ENCODE results near the gene TRIAP1.

The TRIAP1 gene

DNA sequence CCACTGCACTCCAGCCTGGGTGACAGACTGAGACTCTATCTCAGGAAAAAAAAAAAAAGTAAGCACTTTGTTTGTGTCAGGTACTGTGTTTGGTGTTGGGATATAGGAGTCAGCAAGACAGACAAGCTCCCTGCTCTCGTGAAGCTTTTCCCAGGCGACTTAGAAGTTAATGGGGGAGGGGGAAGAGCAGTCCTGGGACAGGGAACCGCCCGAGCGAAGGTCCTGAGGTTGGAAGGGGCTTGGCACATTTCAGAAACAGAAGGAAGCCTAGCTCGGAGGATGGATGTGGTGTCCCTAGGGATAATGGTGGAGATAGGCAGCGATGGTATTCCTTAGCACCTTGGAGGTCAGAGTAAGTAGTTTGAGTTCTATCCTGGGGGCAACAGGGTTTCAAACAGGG is 16.8 kb downstream of the TRIAP1 start:
- no peak for DNase-seq (ENCODE audit: low read depth)

DNA sequence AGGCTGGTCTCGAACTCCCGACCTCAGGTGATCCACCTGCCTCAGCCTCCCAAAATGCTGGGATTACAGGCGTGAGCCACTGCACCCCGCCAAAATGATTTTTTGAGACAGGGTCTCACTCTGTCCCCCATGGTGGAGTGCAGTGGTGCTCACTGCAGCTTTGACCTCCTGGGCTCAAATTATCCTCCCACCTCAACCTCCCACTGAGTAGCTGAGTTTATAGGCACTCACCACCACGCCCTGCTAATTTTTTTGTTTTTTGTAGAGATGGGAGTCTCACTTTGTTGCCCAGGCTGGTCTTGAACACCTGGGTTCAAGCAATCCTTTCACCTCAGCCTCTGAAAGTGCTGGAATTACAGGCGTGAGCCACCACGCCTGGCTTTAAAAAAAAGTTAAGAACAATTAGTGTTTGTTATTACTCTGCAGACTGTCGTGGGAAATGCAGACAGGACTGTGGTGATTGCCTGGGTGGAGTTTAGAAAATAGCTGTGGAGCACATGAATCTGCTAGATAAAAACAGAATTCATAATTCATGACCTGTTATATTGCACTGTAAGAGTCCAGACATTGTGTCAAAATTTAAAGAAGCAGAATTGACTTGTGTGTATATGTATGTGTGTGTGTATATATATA is 17.5 kb downstream of the TRIAP1 start:
- no peak for DNase-seq (ENCODE audit: low read depth)

- DNase-seq (ENCODE audit: low read depth), result no peak
Measured at GRCh38 chr12:120425797-120426196, 20.4 kb downstream of the TRIAP1 start.

DNA sequence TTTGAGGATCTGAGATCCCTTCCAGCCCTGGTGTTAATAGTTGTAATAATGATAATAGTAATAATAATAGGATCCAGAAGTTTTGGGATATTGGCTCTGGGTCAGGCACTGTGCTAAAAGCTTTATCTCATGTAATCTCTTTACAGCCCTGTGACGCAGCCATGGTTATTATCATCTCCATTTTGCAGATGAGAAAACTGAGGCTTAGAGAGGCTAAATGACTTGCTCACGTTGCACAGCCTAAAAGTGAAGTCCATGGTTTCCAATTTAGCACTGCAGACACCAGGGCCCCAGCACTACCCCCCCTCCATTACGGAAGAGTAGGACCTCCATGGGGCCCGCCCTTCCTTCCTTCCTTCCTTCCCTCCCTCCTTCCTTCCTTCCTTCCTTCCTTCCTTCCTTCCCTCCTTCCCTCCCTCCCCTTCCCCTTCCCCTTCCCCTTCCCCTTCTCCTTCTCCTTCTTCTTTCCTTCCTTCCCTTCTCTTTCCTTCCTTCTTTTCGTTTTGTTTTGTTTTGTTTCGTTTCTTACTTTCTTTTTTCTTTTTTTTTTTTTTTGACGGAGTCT is 23.2 kb downstream of the TRIAP1 start:
- no peak for DNase-seq (ENCODE audit: low read depth)

DNA sequence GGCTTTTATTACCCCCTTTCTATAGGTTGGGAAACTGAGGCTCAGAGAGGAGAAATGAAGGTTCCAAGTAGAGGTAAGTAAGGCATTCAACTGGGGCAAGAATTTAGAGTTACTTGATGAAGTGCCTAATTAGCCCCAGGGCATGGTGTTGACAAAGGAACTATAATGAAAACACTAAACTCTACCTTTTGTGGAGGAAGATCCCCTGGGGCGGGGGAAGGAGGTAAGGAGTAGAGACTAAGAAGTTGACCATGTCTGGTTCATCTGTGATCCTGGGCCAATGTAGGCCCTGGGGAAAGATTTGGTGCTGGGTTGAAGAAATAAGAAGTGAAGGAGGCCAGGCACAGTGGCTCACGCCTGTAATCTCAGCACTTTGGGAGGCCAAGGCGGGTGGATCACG is 24.5 kb downstream of the TRIAP1 start:
- DNase-seq (ENCODE audit: low read depth), result no peak

- no peak for DNase-seq (ENCODE audit: low read depth)
Measured at GRCh38 chr12:120417917-120418580, 28.1 kb downstream of the TRIAP1 start.

GRCh38 chr12:120416490-120417216 is 29.5 kb downstream of the TRIAP1 start:
- no peak for DNase-seq (ENCODE audit: low read depth)

DNA sequence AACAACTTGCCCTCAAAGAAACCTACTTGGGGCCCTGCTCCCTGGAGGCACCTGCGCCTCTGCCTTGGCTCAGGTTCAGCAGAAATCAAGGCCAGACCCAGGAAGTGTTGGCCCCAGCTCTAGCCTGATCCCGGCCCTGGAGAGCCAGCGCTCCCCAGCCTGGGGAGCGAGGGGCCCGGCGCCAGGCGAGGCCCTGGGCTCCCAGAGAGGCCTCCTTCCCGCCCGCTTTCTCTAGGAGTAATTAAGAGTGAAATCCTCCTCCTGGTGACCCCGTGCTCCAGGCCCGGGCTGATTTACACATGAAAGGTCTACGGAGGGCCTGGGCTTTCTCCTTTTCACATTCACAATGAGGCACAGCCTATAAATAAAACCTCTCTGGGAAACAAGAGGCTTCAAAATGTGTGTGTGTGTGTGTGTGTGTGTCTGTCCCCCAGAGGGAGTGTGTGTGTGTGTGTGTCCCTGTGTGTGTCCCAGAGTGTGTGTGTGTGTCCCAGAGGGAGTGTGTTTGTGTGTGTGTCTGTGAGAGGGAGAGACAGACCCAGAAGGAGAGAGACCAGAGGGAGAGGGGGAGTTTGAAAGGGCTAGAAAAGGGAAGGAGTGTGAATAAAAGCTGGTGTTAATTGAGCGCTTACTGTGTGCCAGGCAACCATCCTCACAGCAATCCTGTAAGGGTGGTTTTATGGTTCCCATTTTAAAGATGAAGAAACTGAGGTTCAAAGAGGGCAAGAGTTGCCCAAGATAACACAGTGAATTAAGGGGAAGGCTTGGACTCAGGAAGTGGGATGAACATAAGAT is 32.1 kb downstream of the TRIAP1 start:
- DNase-seq (ENCODE audit: low read depth), result no peak

GRCh38 chr12:120412421-120412820 is 33.8 kb downstream of the TRIAP1 start:
- no peak for DNase-seq (ENCODE audit: low read depth)

DNA sequence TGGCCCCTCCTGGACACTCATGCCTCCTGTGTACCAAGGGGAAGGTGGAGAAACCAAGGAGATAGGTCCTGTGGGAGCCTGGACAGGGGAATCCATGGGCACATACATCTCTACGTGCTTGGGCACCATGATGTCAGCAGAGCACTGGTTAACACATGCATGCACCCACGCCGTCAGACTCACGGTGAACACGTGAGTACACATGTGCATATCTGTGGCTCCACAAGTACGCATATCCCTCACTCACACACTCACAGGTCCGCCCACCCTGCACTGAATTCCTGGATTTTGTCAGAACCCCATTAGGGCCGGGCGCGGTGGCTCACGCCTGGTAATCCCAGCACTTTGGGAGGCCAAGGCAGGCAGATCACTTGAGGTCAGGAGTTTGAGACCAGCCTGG is 37.4 kb downstream of the TRIAP1 start:
- DNase-seq (ENCODE audit: low read depth), result no peak

GRCh38 chr12:120406553-120406952 is 39.6 kb downstream of the TRIAP1 start:
- no peak for DNase-seq (ENCODE audit: low read depth)

- DNase-seq (ENCODE audit: low read depth), result no peak
Measured at GRCh38 chr12:120406069-120406468, 40.1 kb downstream of the TRIAP1 start.

GRCh38 chr12:120404271-120404670 is 41.9 kb downstream of the TRIAP1 start:
- no peak for DNase-seq (ENCODE audit: low read depth)

GRCh38 chr12:120403869-120404268 is 42.3 kb downstream of the TRIAP1 start:
- no peak for DNase-seq (ENCODE audit: low read depth)

DNA sequence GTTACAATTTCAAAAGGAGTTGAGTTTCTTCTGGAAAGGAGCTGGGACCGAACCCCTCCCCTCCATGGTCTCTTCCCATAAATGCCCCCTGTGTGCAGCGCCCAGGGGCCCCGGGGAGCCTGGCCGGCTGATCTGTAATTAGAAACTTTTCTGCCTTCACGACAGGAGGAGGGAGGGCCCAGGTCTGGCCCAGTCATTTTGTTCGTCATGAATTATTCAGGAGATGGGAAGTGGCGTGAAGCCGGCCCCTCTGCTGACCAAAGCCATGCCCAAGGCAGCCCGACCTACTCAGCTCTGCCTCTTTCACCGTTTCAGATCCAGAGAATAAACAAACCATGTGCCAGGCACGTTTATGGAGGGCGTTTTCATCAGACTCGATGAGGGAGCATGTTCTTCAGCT is 44.0 kb downstream of the TRIAP1 start:
- no peak for DNase-seq (ENCODE audit: low read depth)

DNA sequence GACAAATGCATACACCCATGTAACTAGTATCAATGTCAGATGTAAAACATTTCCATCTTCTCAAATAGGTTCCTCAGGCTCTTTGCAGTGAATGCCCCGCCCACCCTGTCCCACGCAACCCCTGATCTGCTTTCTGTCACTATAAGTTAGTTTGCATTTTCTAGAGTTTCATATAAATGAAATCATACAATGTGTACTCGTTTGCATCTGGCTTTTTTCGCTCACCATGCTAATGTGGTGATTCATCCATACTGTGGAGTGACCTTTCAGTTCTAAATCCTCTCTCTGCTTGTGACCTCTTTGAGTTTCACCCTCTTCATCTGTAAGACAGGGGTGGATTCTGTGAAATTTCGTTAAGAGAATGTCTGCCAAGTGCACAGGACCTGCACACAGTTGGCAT is 46.7 kb downstream of the TRIAP1 start:
- peak; percentile 45 for DNase-seq (ENCODE audit: low read depth)

DNA sequence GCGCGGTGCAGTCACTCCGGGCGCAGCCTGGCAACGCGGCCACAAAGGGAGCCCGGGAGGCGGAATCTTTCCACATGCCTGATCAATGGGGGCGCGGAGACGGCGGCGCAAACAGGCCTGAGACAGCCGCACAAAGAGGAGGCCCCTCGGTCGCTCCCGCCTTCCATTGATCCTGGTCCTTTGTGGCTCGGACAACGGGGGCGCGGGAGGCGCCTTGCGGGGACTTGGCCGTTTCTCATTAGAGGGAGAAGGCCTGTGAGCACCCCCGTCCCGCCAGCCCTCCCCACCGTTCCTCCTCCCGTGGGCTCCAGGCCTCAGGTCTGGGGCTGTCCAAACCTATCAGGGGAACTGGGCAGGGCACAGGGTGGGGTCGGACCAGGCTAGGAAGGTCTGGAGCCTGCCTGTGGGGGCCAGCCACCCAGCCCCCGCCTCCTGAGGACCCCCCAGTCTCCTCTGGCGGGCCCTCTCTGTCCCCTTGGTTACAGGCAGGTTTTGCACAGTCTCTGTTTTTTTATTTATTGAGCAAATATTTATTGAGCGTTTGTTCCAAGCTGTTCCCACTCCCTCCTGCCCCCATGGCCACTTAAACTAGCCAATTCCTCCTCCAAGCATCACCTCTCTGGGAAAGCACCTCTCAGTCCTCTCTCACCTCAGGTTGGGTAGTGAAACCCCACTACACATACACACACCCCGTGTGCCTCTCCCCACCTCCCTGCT is 48.2 kb downstream of the TRIAP1 start:
- DNase-seq (ENCODE audit: low read depth), result no peak

GRCh38 chr12:120394483-120395367 is 51.5 kb downstream of the TRIAP1 start:
- no peak for DNase-seq (ENCODE audit: low read depth)

Data from fibroblast of the conjunctiva (primary cell).